ENCODE data around the gene TINAGL1. TPM values are rescaled to one million over a fixed set of nuclear protein-coding genes. Genes with fewer than 3 reads are reported as not detected.
A peak's percentile ranks its signal among the peaks of the same experiment; 100 is the strongest.

The TINAGL1 gene
- total RNA-seq, 1 experiment from 2014 or later = 2.9 TPM

DNA sequence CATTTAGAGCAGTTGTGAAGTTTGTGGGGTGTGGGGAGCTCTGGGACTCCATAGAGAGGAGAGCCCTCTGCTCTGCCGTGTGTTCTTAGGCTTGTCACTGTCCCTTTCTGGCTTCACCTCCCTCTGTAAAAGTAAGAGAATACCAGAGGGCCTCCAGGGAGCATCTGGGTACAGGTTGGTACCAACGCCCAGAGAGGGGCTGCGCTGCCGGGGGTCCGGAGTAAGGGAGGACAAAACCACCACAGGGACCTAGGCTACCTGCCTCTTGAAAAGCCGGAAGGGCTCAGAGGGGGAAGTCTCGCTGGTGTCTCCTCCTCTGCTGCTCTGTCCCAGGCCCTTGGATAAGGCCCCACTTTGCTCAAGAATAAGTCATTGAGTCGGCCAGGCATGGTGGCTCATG is 3.1 kb upstream of the TINAGL1 start:
- TF ChIP-seq, protein P1, sequence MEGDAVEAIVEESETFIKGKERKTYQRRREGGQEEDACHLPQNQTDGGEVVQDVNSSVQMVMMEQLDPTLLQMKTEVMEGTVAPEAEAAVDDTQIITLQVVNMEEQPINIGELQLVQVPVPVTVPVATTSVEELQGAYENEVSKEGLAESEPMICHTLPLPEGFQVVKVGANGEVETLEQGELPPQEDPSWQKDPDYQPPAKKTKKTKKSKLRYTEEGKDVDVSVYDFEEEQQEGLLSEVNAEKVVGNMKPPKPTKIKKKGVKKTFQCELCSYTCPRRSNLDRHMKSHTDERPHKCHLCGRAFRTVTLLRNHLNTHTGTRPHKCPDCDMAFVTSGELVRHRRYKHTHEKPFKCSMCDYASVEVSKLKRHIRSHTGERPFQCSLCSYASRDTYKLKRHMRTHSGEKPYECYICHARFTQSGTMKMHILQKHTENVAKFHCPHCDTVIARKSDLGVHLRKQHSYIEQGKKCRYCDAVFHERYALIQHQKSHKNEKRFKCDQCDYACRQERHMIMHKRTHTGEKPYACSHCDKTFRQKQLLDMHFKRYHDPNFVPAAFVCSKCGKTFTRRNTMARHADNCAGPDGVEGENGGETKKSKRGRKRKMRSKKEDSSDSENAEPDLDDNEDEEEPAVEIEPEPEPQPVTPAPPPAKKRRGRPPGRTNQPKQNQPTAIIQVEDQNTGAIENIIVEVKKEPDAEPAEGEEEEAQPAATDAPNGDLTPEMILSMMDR (IDR thresholded peaks at IDR 0.05; ENCODE audit: unreplicated experiment) = no peak
- no peaks in the 10 kb centered on the region for H3K27me3 Mint-ChIP-seq (ENCODE audit: insufficient read depth, unreplicated experiment)
- ChIA-PET POLR2A (interaction anchor here (0.5 to 6.4 kb wide), 7 partner anchors 11 to 162 kb away, joined by 3 to 62 read pairs (median 5); partner anchors contain the start of gene PEF1), CTCF (interaction anchor here (1.2 to 2.2 kb wide), 2 partner anchors 8 to 10 kb away, joined by 5 to 6 read pairs; no protein-coding TSS in a partner anchor)
- intact Hi-C loops (cut with micrococcal nuclease) = no loop called here
- peaks cover 40% of the 10 kb centered on the region for H3K4me1 Mint-ChIP-seq (ENCODE audit: insufficient read depth, unreplicated experiment)
- H3K36me3 Mint-ChIP-seq (ENCODE audit: insufficient read depth, unreplicated experiment) = no peaks in the 10 kb centered on the region
- peak overlapping the region; percentile 28 for H3K4me3 Mint-ChIP-seq (ENCODE audit: unreplicated experiment)
- H3K27ac Mint-ChIP-seq (ENCODE audit: low read depth, unreplicated experiment) = no peak overlapping the region
- H3K9me3 Mint-ChIP-seq (ENCODE audit: unreplicated experiment) = no peaks in the 10 kb centered on the region
- no TSS peak for BruUV-seq (replicated peaks)
- no peak for DNase-seq (ENCODE audit: unreplicated experiment)

DNA sequence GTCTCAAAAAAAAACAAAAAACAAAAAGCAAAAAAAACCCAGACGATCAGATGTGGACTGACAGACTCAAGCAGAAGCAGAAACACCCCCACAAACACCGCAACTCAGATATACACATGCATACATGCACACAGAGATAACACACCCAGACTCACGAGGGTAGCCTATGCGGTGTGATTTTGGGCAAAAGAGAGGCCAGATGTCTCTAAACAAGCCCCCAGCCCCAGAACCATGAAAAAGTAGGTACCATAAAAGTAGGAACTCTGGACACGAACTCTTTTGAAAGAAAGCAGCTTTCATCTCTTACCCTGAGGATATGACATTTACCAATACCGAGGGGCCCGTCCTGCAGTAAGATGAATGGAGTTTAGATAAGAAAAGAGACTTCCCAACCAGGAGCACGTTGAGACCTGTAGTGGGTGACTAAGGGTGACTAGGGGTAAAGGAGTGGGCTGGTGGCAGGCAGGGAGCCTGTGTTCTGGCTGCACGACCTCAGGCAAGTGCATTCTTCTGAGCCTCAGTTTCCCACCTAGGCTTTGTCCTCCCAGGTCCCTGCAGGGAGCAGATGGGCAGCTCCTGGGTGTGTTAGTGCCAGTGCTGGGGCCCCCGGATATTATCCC is 1.5 kb upstream of the TINAGL1 start:
- H3K27ac Mint-ChIP-seq (ENCODE audit: low read depth, unreplicated experiment) = no peak overlapping the region

DNA sequence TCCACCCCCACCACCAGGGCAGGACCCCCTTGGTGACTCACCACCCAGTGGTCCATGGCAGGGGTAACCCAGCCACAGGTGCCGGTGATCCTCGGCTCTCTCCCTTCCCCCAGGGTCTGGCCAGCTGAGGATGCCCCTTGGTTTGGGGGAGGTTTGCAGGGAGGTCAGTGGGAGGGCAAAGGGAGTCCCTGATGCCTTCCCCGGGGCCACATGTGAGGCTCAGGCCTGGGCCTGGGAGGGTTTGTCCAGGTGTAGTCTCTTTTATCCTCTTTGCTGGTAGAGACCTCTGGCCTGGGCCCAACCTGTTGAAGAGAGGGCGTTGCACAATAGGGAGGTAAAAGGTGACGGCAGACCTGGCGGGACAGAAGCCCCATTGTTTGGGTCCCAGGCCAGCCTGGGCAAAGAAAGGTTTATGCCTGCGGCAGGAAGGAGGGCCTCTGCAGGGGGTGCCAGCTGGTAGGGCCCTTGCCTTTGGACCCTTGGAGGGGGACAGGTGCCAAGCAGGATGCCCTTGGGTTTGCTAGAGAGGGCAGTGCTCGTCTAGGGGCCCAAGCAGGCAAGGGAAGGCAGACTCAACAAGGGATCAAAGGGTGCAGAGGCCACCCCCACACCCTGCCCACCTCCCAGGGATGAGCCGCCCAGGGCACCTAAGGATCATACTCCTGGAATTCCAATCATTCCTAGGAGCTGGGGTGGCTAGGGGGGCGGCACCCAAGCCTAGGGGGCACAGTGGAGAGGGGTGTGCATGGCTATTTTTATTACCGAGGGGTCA is 760 bp upstream of the TINAGL1 start:
- CTCF ChIA-PET = interaction anchor here (0.7 to 2.6 kb wide), 2 partner anchors 11 to 39 kb away, joined by 4 to 8 read pairs; no protein-coding TSS in a partner anchor
- H3K9me3 Mint-ChIP-seq (ENCODE audit: unreplicated experiment) = no peaks in the 10 kb centered on the region
- intact Hi-C loops (cut with micrococcal nuclease) = no loop called here
- no peaks in the 10 kb centered on the region for H3K27me3 Mint-ChIP-seq (ENCODE audit: insufficient read depth, unreplicated experiment)
- peaks cover 47% of the 10 kb centered on the region for H3K4me1 Mint-ChIP-seq (ENCODE audit: insufficient read depth, unreplicated experiment)
- H3K4me3 Mint-ChIP-seq (ENCODE audit: unreplicated experiment) = no peak overlapping the region
- no peaks in the 10 kb centered on the region for H3K36me3 Mint-ChIP-seq (ENCODE audit: insufficient read depth, unreplicated experiment)
- POLR2A ChIA-PET = interaction anchor here (0.7 to 6.4 kb wide), 8 partner anchors 9 to 438 kb away, joined by 3 to 62 read pairs (median 4); partner anchors contain the start of genes KHDRBS1 and PEF1
- no peak overlapping the region for H3K27ac Mint-ChIP-seq (ENCODE audit: low read depth, unreplicated experiment)
- TF ChIP-seq, protein P1 (IDR thresholded peaks at IDR 0.05; ENCODE audit: unreplicated experiment) = no peak
- peak; percentile 89 for DNase-seq (ENCODE audit: unreplicated experiment)
- BruUV-seq (replicated peaks) = no TSS peak

More for the DNA sequence above, 1.5 kb upstream of the TINAGL1 start:
- Mint-ChIP-seq H3K27me3 (ENCODE audit: insufficient read depth, unreplicated experiment) (no peaks in the 10 kb centered on the region), H3K9me3 (ENCODE audit: unreplicated experiment) (no peaks in the 10 kb centered on the region), H3K4me3 (ENCODE audit: unreplicated experiment) (no peak overlapping the region), H3K4me1 (ENCODE audit: insufficient read depth, unreplicated experiment) (peaks cover 41% of the 10 kb centered on the region), H3K36me3 (ENCODE audit: insufficient read depth, unreplicated experiment) (no peaks in the 10 kb centered on the region)
- ChIA-PET CTCF (interaction anchor here (2.6 kb wide), 1 partner anchor 10 kb away, joined by 8 read pairs; no protein-coding TSS in a partner anchor), POLR2A (interaction anchor here (0.6 to 6.4 kb wide), 10 partner anchors 10 to 439 kb away, joined by 3 to 62 read pairs (median 4); partner anchors contain the start of genes KHDRBS1 and PEF1)
- TF ChIP-seq, protein P1 (IDR thresholded peaks at IDR 0.05; ENCODE audit: unreplicated experiment) = no peak
- intact Hi-C loops (cut with micrococcal nuclease) = no loop called here
- peak; percentile 78 for DNase-seq (ENCODE audit: unreplicated experiment)
- BruUV-seq (replicated peaks) = no TSS peak
